Type B pancreatic cell (in vitro differentiated cells): ENCODE measurements around the gene SLC2A4. TPM values are rescaled to one million over a fixed set of nuclear protein-coding genes. Genes with fewer than 3 reads are reported as not detected.

ENCODE experiments used
- DNase-seq: peaks from one replicate; pipeline ENCODE4 v3.0.0; 2021; ENCODE audit warnings: mixed read lengths; ENCODE audit not compliant: unreplicated experiment; ENCODE audit errors: extremely low spot score
- H3K27ac Mint-ChIP-seq: 2 replicates; pipeline ENCODE4 v1.8.0; 2021; ENCODE audit warnings: mild to moderate bottlenecking, mixed read lengths
- H3K27me3 Mint-ChIP-seq: 2 replicates; pipeline ENCODE4 v1.8.0; 2021; ENCODE audit warnings: mixed read lengths
- H3K36me3 Mint-ChIP-seq: 2 replicates; pipeline ENCODE4 v1.8.0; 2021; ENCODE audit warnings: mixed read lengths
- H3K4me1 Mint-ChIP-seq: one replicate; pipeline ENCODE4 v1.8.0; 2021; ENCODE audit warnings: mixed read lengths; ENCODE audit not compliant: unreplicated experiment
- H3K4me3 Mint-ChIP-seq: 2 replicates; pipeline ENCODE4 v1.8.0; 2021; ENCODE audit warnings: mild to moderate bottlenecking, mixed read lengths
- H3K9me3 Mint-ChIP-seq: 2 replicates; pipeline ENCODE4 v1.8.0; 2021; ENCODE audit warnings: mixed read lengths
- CTCF ChIP-seq: fragments of 200-600 bp; sonication (generic); conservative IDR thresholded peaks from 2 replicates; pipeline ENCODE4 v1.5.0; 2021; ENCODE audit warnings: antibody characterized with exemption, mild to moderate bottlenecking
- total RNA-seq: library from RNA; stranded (reverse); gene quantifications from 2 replicates; pipeline ENCODE4 v1.2.1, GENCODE V29; 2021; ENCODE audit warnings: low replicate concordance

The SLC2A4 gene
- total RNA-seq, 1 donor from 2014 or later: 4.0 TPM

- no peaks in the 10 kb centered on the region for H3K9me3 Mint-ChIP-seq
- H3K27me3 Mint-ChIP-seq: peaks cover 40% of the 10 kb centered on the region
- H3K27ac Mint-ChIP-seq: no peak overlapping the region
- H3K36me3 Mint-ChIP-seq: no peaks in the 10 kb centered on the region
- TF ChIP-seq CTCF: no peak
- DNase-seq: no peak
- H3K4me1 Mint-ChIP-seq: peaks cover 14% of the 10 kb centered on the region
- H3K4me3 Mint-ChIP-seq: no peak overlapping the region
Observed at GRCh38 chr17:7290685-7291084, 9.2 kb downstream of the SLC2A4 start.

GRCh38 chr17:7292194-7292593 is 10.7 kb downstream of the SLC2A4 start:
- TF ChIP-seq CTCF: no peak

GRCh38 chr17:7292729-7293128 is 11.2 kb downstream of the SLC2A4 start:
- TF ChIP-seq CTCF: no peak
- H3K4me1 Mint-ChIP-seq: peaks cover 19% of the 10 kb centered on the region
- no peaks in the 10 kb centered on the region for H3K9me3 Mint-ChIP-seq
- no peak for DNase-seq
- peak overlapping the region; percentile 65 for H3K27ac Mint-ChIP-seq
- peak overlapping the region; percentile 76 for H3K4me3 Mint-ChIP-seq
- peaks cover 51% of the 10 kb centered on the region for H3K27me3 Mint-ChIP-seq
- no peaks in the 10 kb centered on the region for H3K36me3 Mint-ChIP-seq

More at GRCh38 chr17:7292194-7292593, 10.7 kb downstream of the SLC2A4 start:
- Mint-ChIP-seq H3K4me3 (no peak overlapping the region), H3K27me3 (peaks cover 52% of the 10 kb centered on the region), H3K9me3 (no peaks in the 10 kb centered on the region), H3K4me1 (peaks cover 19% of the 10 kb centered on the region), H3K27ac (no peak overlapping the region), H3K36me3 (no peaks in the 10 kb centered on the region)
- DNase-seq: no peak

GRCh38 chr17:7293159-7293558 is 11.6 kb downstream of the SLC2A4 start:
- TF ChIP-seq CTCF: no peak
- Mint-ChIP-seq H3K36me3 (no peaks in the 10 kb centered on the region), H3K9me3 (no peaks in the 10 kb centered on the region), H3K27me3 (peaks cover 47% of the 10 kb centered on the region), H3K4me3 (peak overlapping the region; percentile 76), H3K27ac (peak overlapping the region; percentile 65), H3K4me1 (peaks cover 19% of the 10 kb centered on the region)
- DNase-seq: no peak

GRCh38 chr17:7293816-7294613 is 12.5 kb downstream of the SLC2A4 start:
- TF ChIP-seq CTCF: no peak
- H3K9me3 Mint-ChIP-seq: no peaks in the 10 kb centered on the region
- peak overlapping the region; percentile 76 for H3K4me3 Mint-ChIP-seq
- peaks cover 44% of the 10 kb centered on the region for H3K27me3 Mint-ChIP-seq
- no peaks in the 10 kb centered on the region for H3K36me3 Mint-ChIP-seq
- H3K27ac Mint-ChIP-seq: peak overlapping the region; percentile 61
- H3K4me1 Mint-ChIP-seq: peaks cover 19% of the 10 kb centered on the region
- no peak for DNase-seq
